Measurements from ENCODE around the gene SETD7. TPM values are rescaled to one million over a fixed set of nuclear protein-coding genes. Genes with fewer than 3 reads are reported as not detected.

Gene SETD7
- total RNA-seq, 2 donors from 2014 or later: 51.8 to 69.5 TPM

GRCh38 chr4:139503622-139504166 lies 52.3 kb downstream of the SETD7 start:
- DNase-seq (ENCODE audit: low spot score): no peak
- H3K4me1 ChIP-seq: no peaks in the 10 kb centered on the region

GRCh38 chr4:139501927-139502899 lies 53.8 kb downstream of the SETD7 start:
- DNase-seq (ENCODE audit: low spot score): no peak
- H3K27me3 ChIP-seq: no peaks in the 10 kb centered on the region
- H3K27ac ChIP-seq: no peak overlapping the region
- H3K4me3 ChIP-seq: no peak overlapping the region
- no peaks in the 10 kb centered on the region for H3K9me3 ChIP-seq
- peaks cover 7% of the 10 kb centered on the region for H3K36me3 ChIP-seq
- no peaks in the 10 kb centered on the region for H3K4me1 ChIP-seq
- TF ChIP-seq, protein P1, sequence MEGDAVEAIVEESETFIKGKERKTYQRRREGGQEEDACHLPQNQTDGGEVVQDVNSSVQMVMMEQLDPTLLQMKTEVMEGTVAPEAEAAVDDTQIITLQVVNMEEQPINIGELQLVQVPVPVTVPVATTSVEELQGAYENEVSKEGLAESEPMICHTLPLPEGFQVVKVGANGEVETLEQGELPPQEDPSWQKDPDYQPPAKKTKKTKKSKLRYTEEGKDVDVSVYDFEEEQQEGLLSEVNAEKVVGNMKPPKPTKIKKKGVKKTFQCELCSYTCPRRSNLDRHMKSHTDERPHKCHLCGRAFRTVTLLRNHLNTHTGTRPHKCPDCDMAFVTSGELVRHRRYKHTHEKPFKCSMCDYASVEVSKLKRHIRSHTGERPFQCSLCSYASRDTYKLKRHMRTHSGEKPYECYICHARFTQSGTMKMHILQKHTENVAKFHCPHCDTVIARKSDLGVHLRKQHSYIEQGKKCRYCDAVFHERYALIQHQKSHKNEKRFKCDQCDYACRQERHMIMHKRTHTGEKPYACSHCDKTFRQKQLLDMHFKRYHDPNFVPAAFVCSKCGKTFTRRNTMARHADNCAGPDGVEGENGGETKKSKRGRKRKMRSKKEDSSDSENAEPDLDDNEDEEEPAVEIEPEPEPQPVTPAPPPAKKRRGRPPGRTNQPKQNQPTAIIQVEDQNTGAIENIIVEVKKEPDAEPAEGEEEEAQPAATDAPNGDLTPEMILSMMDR (IDR thresholded peaks at IDR 0.05): no peak

More at GRCh38 chr4:139503622-139504166, 52.3 kb downstream of the SETD7 start:
- peaks cover 10% of the 10 kb centered on the region for H3K36me3 ChIP-seq
- no peak overlapping the region for H3K4me3 ChIP-seq
- no peak overlapping the region for H3K27ac ChIP-seq
- H3K27me3 ChIP-seq: no peaks in the 10 kb centered on the region
- TF ChIP-seq, protein P1 (IDR thresholded peaks at IDR 0.05): no peak
- no peaks in the 10 kb centered on the region for H3K9me3 ChIP-seq

DNA sequence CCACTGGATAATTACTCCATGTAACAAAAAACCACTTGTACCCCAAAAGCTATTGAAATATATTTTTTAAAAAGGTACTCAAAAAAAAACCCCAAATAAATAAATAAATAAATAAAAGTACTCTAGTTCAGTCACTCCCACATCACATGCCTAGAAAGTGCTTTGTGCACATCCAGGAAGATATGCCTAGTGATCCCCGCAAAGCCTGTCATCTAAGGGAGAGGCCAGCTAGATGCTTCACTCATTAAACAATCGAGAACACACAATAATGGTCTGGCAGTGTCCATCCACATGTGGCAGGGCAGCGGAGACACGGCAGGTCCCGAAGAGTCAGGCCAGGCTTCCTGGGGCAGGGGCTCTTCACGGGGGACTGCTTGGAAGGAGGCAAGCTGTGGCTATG lies 54.5 kb downstream of the SETD7 start:
- no peak overlapping the region for H3K27ac ChIP-seq
- no peak for DNase-seq (ENCODE audit: low spot score)
- no peaks in the 10 kb centered on the region for H3K4me1 ChIP-seq
- no peaks in the 10 kb centered on the region for H3K27me3 ChIP-seq
- peaks cover 7% of the 10 kb centered on the region for H3K36me3 ChIP-seq
- no peaks in the 10 kb centered on the region for H3K9me3 ChIP-seq
- TF ChIP-seq, protein P1 (IDR thresholded peaks at IDR 0.05): no peak
- H3K4me3 ChIP-seq: no peak overlapping the region

DNA sequence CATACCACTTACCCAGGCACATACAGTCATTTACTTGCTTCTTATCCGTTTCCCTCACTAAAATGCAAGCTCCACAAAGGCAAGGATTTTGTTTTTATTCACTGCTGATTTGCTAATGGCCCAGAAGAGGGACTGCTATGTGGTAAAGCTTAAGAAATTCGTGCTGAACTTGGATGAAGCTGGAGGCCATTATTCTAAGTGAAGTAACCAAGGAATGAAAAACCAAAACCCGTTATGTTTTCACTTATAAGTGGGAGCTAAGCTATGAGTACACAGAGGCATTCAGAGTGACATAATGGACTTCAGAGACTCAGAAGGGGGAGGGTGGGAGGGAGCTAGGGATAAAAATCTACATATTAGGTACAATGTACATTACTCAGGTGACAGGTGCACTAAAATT lies 54.9 kb downstream of the SETD7 start:
- Histone ChIP-seq H3K27me3 (no peaks in the 10 kb centered on the region), H3K27ac (no peak overlapping the region), H3K9me3 (no peaks in the 10 kb centered on the region), H3K4me1 (no peaks in the 10 kb centered on the region), H3K36me3 (peaks cover 7% of the 10 kb centered on the region), H3K4me3 (no peak overlapping the region)
- TF ChIP-seq, protein P1 (IDR thresholded peaks at IDR 0.05): no peak
- no peak for DNase-seq (ENCODE audit: low spot score)

DNA sequence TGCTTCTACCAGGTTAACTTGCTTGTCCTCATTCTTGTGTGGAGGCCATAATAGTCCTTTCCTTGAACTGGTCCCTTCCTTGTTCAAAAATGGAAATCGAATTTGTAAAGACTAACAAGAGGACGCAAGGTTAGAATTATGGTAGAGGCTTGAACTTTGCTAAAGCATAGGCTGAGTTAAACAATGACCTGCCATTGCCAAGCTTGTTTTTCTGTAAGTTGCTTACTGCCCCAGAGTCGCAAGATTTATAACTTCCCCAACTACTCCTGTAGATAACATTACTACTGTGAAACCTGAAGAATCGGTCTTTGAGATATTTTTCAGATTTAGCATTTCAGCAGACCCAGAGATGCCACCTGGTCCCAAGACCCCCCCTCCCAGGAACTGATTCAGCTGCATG lies 56.8 kb downstream of the SETD7 start:
- Histone ChIP-seq H3K4me1 (no peaks in the 10 kb centered on the region), H3K27ac (no peak overlapping the region), H3K4me3 (no peak overlapping the region), H3K36me3 (no peaks in the 10 kb centered on the region), H3K9me3 (no peaks in the 10 kb centered on the region), H3K27me3 (no peaks in the 10 kb centered on the region)
- no peak for DNase-seq (ENCODE audit: low spot score)
- TF ChIP-seq, protein P1 (IDR thresholded peaks at IDR 0.05): no peak
